Measurements from ENCODE around the gene HRNR. TPM values are rescaled to one million over a fixed set of nuclear protein-coding genes. Genes with fewer than 3 reads are reported as not detected.
"Not testable (repeated sequence)": the region's sequence is repeated elsewhere in the genome, so short reads cannot be mapped to it uniquely, and the experiment has no call there.

The HRNR gene
- total and polyA plus RNA-seq, 4 donors, result 0.02 TPM; not detected in 3

DNA sequence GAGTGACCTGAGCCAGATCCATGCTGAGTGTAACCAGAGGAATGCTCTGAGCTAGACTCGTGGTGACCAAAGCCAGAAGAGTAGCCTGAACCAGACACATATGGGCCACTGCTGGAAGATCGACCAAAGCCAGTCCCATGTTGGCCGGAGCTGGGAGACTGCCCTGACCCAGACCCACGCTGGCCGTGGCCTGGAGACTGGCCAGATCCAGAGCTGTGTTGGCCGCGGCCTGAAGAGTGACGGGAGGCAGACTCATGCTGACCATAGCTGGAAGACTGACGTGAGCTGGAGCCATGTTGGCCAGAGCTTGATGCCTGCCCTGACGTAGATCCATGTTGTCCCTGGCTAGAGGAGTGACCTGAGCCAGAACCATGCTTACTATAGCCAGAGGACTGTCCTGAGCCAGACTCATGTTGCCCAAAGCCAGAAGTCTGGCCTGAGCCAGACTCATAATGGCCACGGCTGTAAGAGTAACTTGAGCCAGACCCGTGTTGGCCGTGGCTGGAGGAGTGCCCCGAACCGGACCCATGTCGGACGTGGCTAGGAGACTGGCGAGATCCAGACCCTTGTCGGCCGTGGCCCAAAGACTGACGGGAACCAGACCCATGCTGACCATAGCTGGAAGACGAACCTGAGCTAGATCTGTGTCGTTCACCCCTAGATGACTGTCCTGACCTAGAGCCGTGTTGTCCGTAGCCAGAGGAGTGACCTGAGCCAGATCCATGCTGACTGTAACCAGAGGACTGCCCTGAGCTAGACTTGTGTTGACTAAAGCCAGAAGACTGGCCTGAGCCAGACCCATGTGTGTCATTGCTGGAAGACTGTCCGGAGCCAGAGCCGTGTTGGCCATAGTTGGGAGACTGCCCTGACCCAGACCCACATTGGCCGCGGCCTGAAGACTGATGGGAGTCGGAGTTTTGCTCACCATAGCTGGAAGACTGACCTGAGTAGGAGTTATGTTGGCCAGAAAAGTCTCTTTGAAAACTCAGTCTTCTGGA lies 3.5 kb downstream of the HRNR start:
- no peak for TF ChIP-seq CTCF (IDR thresholded peaks at IDR 0.05; ENCODE audit: control extremely low read depth, extremely low read depth)
- ATAC-seq (ENCODE audit: insufficient read depth, low FRiP score) (no peak), DNase-seq (no peak)
- Histone ChIP-seq H3K9me3 (ENCODE audit: control insufficient read depth in 4 of 4, insufficient read depth in 3 of 4, low read length in 3 of 4) (peaks cover 0 to 15% (median 0%) of the 10 kb centered on the region in 4 donors), H3K4me3 (no peak overlapping the region), H3K27ac (ENCODE audit: low read depth in 1 of 2, low read length in 1 of 2) (no peak overlapping the region), H3K36me3 (ENCODE audit: control insufficient read depth in 4 of 4, insufficient read depth in 4 of 4, low read length in 4 of 4) (no peaks in the 10 kb centered on the region), H3K4me1 (ENCODE audit: control insufficient read depth in 5 of 5, insufficient read depth in 5 of 5, low read length in 5 of 5) (peaks cover 0 to 1% (median 0%) of the 10 kb centered on the region in 5 donors), H3K9ac (ENCODE audit: insufficient read depth in 1 of 2, low read length in 2 of 2) (no peak overlapping the region), H3K27me3 (ENCODE audit: control insufficient read depth in 3 of 3, insufficient read depth in 3 of 3, low read length in 2 of 3) (no peaks in the 10 kb centered on the region)
- 91 to 92% methylated on average over 30 of the region's 30 CpGs for WGBS, 2 donors

DNA sequence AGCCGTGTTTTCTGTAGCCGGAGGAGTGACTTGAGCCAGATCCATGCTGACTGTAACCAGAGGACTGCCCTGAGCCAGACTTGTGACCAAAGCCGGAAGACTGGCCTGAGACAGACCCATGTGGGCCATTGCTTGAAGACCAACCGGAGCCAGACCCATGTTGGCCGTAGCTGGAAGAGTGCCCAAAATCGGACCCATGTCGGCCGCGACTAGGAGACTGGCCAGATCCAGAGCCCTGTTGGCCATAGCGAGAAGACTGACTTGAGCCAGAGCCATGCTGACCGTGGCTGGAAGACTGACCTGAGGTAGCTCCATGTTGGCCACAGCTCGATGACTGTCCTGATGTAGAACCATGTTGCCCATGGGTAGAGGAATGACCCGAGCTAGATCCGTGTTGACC lies 4.6 kb downstream of the HRNR start:
- not testable (repeated sequence) for H3K9ac ChIP-seq (ENCODE audit: insufficient read depth in 1 of 2, low read length in 2 of 2); H3K36me3 ChIP-seq (ENCODE audit: control insufficient read depth in 4 of 4, insufficient read depth in 4 of 4, low read length in 4 of 4); H3K4me1 ChIP-seq (ENCODE audit: control insufficient read depth in 5 of 5, insufficient read depth in 5 of 5, low read length in 5 of 5); DNase-seq; H3K27me3 ChIP-seq (ENCODE audit: control insufficient read depth in 3 of 3, insufficient read depth in 3 of 3, low read length in 2 of 3); ATAC-seq (ENCODE audit: insufficient read depth, low FRiP score); H3K27ac ChIP-seq (ENCODE audit: low read depth in 1 of 2, low read length in 1 of 2); H3K4me3 ChIP-seq
- WGBS, 2 donors, result 81 to 84% methylated on average over 14 of the region's 14 CpGs
- H3K9me3 ChIP-seq (ENCODE audit: control insufficient read depth in 4 of 4, insufficient read depth in 3 of 4, low read length in 3 of 4), result peaks cover 0 to 19% (median 0%) of the 10 kb centered on the region in 4 donors

GRCh38 chr1:152218762-152219436 lies 5.1 kb downstream of the HRNR start:
- Histone ChIP-seq H3K4me3 (no peak overlapping the region), H3K27me3 (ENCODE audit: control insufficient read depth in 3 of 3, insufficient read depth in 3 of 3, low read length in 2 of 3) (no peaks in the 10 kb centered on the region), H3K9ac (ENCODE audit: insufficient read depth in 1 of 2, low read length in 2 of 2) (no peak overlapping the region), H3K4me1 (ENCODE audit: control insufficient read depth in 5 of 5, insufficient read depth in 5 of 5, low read length in 5 of 5) (no peaks in the 10 kb centered on the region), H3K9me3 (ENCODE audit: control insufficient read depth in 4 of 4, insufficient read depth in 3 of 4, low read length in 3 of 4) (peaks cover 0 to 19% (median 0%) of the 10 kb centered on the region in 4 donors), H3K36me3 (ENCODE audit: control insufficient read depth in 4 of 4, insufficient read depth in 4 of 4, low read length in 4 of 4) (no peaks in the 10 kb centered on the region), H3K27ac (ENCODE audit: low read depth in 1 of 2, low read length in 1 of 2) (no peak overlapping the region)
- no peak for DNase-seq
- ATAC-seq (ENCODE audit: insufficient read depth, low FRiP score), result no peak
- 91 to 93% methylated on average over 24 of the region's 24 CpGs for WGBS, 2 donors
- no peak for TF ChIP-seq CTCF (IDR thresholded peaks at IDR 0.05; ENCODE audit: control extremely low read depth, extremely low read depth)

DNA sequence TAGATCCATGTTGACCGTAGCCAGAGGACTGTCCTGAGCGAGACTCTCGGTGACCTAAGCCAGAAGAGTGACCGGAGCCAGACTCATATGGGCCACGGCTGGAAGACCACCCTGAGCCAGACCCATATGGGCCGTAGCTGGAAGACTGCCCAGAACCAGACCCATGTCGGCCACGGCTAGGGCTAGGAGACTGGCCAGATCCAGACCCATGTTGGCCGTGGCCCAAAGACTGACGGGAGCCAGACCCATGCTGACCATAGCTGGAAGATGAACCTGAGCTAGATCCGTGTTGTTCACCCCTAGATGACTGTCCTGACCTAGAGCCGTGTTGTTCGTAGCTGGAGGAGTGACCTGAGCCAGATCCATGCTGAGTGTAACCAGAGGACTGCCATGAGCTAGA lies 8.4 kb downstream of the HRNR start:
- H3K4me3 ChIP-seq; DNase-seq; ATAC-seq (ENCODE audit: insufficient read depth, low FRiP score); H3K27me3 ChIP-seq (ENCODE audit: control insufficient read depth in 3 of 3, insufficient read depth in 3 of 3, low read length in 2 of 3); H3K27ac ChIP-seq (ENCODE audit: low read depth in 1 of 2, low read length in 1 of 2); H3K9ac ChIP-seq (ENCODE audit: insufficient read depth in 1 of 2, low read length in 2 of 2); H3K4me1 ChIP-seq (ENCODE audit: control insufficient read depth in 5 of 5, insufficient read depth in 5 of 5, low read length in 5 of 5); H3K36me3 ChIP-seq (ENCODE audit: control insufficient read depth in 4 of 4, insufficient read depth in 4 of 4, low read length in 4 of 4): not testable (repeated sequence)
- WGBS, 2 donors, result 92 to 93% methylated on average over 10 to 13 of the region's 13 CpGs
- H3K9me3 ChIP-seq (ENCODE audit: control insufficient read depth in 4 of 4, insufficient read depth in 3 of 4, low read length in 3 of 4), result peaks cover 0 to 19% (median 0%) of the 10 kb centered on the region in 4 donors

DNA sequence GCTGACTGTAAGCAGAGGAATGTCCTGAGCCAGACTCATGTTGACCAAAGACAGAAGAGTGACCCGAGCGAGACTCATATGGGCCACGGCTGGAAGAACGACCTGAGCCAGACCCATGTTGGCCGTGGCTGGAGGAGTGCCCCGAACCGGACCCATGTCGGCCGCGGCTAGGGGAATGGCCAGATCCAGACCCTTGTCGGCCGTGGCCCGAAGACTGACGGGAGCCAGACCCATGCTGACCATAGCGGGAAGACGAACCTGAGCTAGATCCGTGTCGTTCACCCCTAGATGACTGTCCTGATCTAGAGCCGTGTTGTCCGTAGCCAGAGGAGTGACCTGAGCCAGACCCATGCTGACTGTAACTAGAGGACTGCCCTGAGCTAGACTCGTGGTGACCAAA lies 9.1 kb downstream of the HRNR start:
- not testable (repeated sequence) for H3K27ac ChIP-seq (ENCODE audit: low read depth in 1 of 2, low read length in 1 of 2); H3K36me3 ChIP-seq (ENCODE audit: control insufficient read depth in 4 of 4, insufficient read depth in 4 of 4, low read length in 4 of 4); H3K27me3 ChIP-seq (ENCODE audit: control insufficient read depth in 3 of 3, insufficient read depth in 3 of 3, low read length in 2 of 3); H3K9ac ChIP-seq (ENCODE audit: insufficient read depth in 1 of 2, low read length in 2 of 2); H3K4me3 ChIP-seq; ATAC-seq (ENCODE audit: insufficient read depth, low FRiP score); DNase-seq; H3K4me1 ChIP-seq (ENCODE audit: control insufficient read depth in 5 of 5, insufficient read depth in 5 of 5, low read length in 5 of 5)
- WGBS, 2 donors, result 95 to 100% methylated on average over 7 to 20 of the region's 21 CpGs
- peaks cover 0 to 14% (median 0%) of the 10 kb centered on the region in 4 donors for H3K9me3 ChIP-seq (ENCODE audit: control insufficient read depth in 4 of 4, insufficient read depth in 3 of 4, low read length in 3 of 4)
